OCI-LY3 (cell line): ENCODE data around the gene HMGA1.

Source experiments
- H2AFZ ChIP-seq: fragments of 200-600, 300-600 bp; shearing (Covaris generic); 2 replicates; pipeline ENCODE4 v1.6.0; 2014; ENCODE audit warnings: antibody characterized with exemption, low read depth, low read length
- H3K27ac ChIP-seq: fragments of 200-600, 300-600 bp; sonication (generic); 2 replicates; pipeline ENCODE4 v1.5.1; 2014; ENCODE audit warnings: mild to moderate bottlenecking, low read length, moderate library complexity, mixed read lengths
- H3K27me3 ChIP-seq: fragments of 200-600, 300-600 bp; sonication (generic); 2 replicates; pipeline ENCODE4 v1.6.1; 2014; ENCODE audit warnings: low read depth, low read length, mixed read lengths
- H3K36me3 ChIP-seq: fragments of 200-600, 300-600 bp; sonication (generic); replicated peaks from 2 replicates; pipeline ENCODE3; 2014; ENCODE audit warnings: low read depth, low read length, mixed read lengths
- H3K4me1 ChIP-seq: fragments of 300-600, 200-600 bp; sonication (generic); 2 replicates; pipeline ENCODE4 v1.6.1; 2014; ENCODE audit warnings: low read length, mixed read lengths
- H3K4me2 ChIP-seq: fragments of 200-600, 300-600 bp; sonication (generic); 2 replicates; pipeline ENCODE4 v1.6.1; 2014; ENCODE audit warnings: low read length, mixed read lengths
- H3K4me3 ChIP-seq: fragments of 300-600, 200-600 bp; sonication (generic); 2 replicates; pipeline ENCODE4 v1.5.1; 2014; ENCODE audit warnings: antibody characterized with exemption, mild to moderate bottlenecking, low read length, moderate library complexity
- H3K79me2 ChIP-seq: fragments of 300-600, 200-600 bp; shearing (Covaris generic); 2 replicates; pipeline ENCODE4 v1.6.1; 2014; ENCODE audit warnings: mild to moderate bottlenecking, low read length, mixed read lengths
- H3K9ac ChIP-seq: fragments of 300-600, 200-600 bp; shearing (Covaris generic); 2 replicates; pipeline ENCODE4 v1.6.0; 2014; ENCODE audit warnings: mild to moderate bottlenecking, low read length, moderate library complexity
- H3K9me3 ChIP-seq: fragments of 200-600, 300-600 bp; shearing (Covaris generic); 2 replicates; pipeline ENCODE4 v1.6.1; 2014; ENCODE audit warnings: low read length, mixed read lengths; ENCODE audit not compliant: insufficient read depth
- H4K20me1 ChIP-seq: fragments of 200-600, 300-600 bp; sonication (generic); 2 replicates; pipeline ENCODE4 v1.6.1; 2016; ENCODE audit warnings: low read length, mixed read lengths; ENCODE audit not compliant: insufficient read depth
- CTCF ChIP-seq: fragments of 200-600, 300-600 bp; sonication (generic); IDR thresholded peaks from 2 replicates; pipeline ENCODE4 v1.5.1; 2014; ENCODE audit warnings: antibody characterized with exemption, low read length, low read depth
- EZH2phosphoT487 ChIP-seq: fragments of 200-600 bp; shearing (Covaris generic); IDR thresholded peaks from 2 replicates; pipeline ENCODE4 v1.6.1; 2018; ENCODE audit warnings: antibody characterized with exemption, mixed run types, low read depth

HMGA1 gene

GRCh38 chr6:34205916-34206315 lies 30.8 kb upstream of the HMGA1 start:
- Histone ChIP-seq H4K20me1 (no peaks in the 10 kb centered on the region), H3K4me2 (no peak overlapping the region), H3K79me2 (no peaks in the 10 kb centered on the region), H3K4me1 (no peaks in the 10 kb centered on the region), H3K27me3 (no peaks in the 10 kb centered on the region), H3K27ac (no peak overlapping the region), H3K36me3 (no peaks in the 10 kb centered on the region), H3K9ac (no peak overlapping the region), H3K4me3 (no peak overlapping the region), H2AFZ (no peak overlapping the region), H3K9me3 (no peaks in the 10 kb centered on the region)
- TF ChIP-seq EZH2phosphoT487 (no peak), CTCF (no peak)

- Histone ChIP-seq H3K4me2 (no peak overlapping the region), H3K27ac (no peak overlapping the region), H2AFZ (no peak overlapping the region), H3K9me3 (no peaks in the 10 kb centered on the region), H4K20me1 (no peaks in the 10 kb centered on the region), H3K4me3 (no peak overlapping the region), H3K27me3 (no peaks in the 10 kb centered on the region), H3K36me3 (no peaks in the 10 kb centered on the region), H3K9ac (no peak overlapping the region), H3K79me2 (no peaks in the 10 kb centered on the region), H3K4me1 (no peaks in the 10 kb centered on the region)
- TF ChIP-seq EZH2phosphoT487, result no peak
These were observed 29.9 kb upstream of the HMGA1 start for GRCh38 chr6:34206726-34207125.

- Histone ChIP-seq H3K27me3 (no peaks in the 10 kb centered on the region), H3K36me3 (no peaks in the 10 kb centered on the region), H3K9ac (no peak overlapping the region), H3K27ac (no peak overlapping the region), H3K79me2 (no peaks in the 10 kb centered on the region), H2AFZ (no peak overlapping the region), H3K4me2 (no peak overlapping the region), H4K20me1 (no peaks in the 10 kb centered on the region), H3K4me3 (no peak overlapping the region), H3K9me3 (no peaks in the 10 kb centered on the region), H3K4me1 (no peaks in the 10 kb centered on the region)
- TF ChIP-seq EZH2phosphoT487 (no peak), CTCF (no peak)
These were observed 28.8 kb upstream of the HMGA1 start for GRCh38 chr6:34207695-34208443.

- H2AFZ ChIP-seq, result no peak overlapping the region
- TF ChIP-seq CTCF (no peak), EZH2phosphoT487 (no peak)
- H3K9me3 ChIP-seq, result no peaks in the 10 kb centered on the region
- no peak overlapping the region for H3K4me3 ChIP-seq
- H3K4me2 ChIP-seq, result no peak overlapping the region
- no peak overlapping the region for H3K9ac ChIP-seq
- no peak overlapping the region for H3K27ac ChIP-seq
- no peaks in the 10 kb centered on the region for H3K79me2 ChIP-seq
- H4K20me1 ChIP-seq, result no peaks in the 10 kb centered on the region
- H3K4me1 ChIP-seq, result no peaks in the 10 kb centered on the region
- no peaks in the 10 kb centered on the region for H3K27me3 ChIP-seq
- H3K36me3 ChIP-seq, result no peaks in the 10 kb centered on the region
These were observed 22.9 kb upstream of the HMGA1 start for GRCh38 chr6:34213772-34214171.
